ENCODE results near the gene USP17L26.
"Not testable (repeated sequence)": the region's sequence is repeated elsewhere in the genome, so short reads cannot be mapped to it uniquely, and the experiment has no call there.

USP17L26 gene

GRCh38 chr4:9334358-9334757 lies at the start of gene USP17L26:
Gene USP17L26, plus strand, starts transcription at chr4:9334658. Its CDS starts 0 bp downstream, at chr4:9334658.
- DNase-seq: not testable (repeated sequence)

- not testable (repeated sequence) for DNase-seq
These were observed 10.3 kb upstream of the USP17L26 start for GRCh38 chr4:9324191-9324590.

GRCh38 chr4:9324865-9325264 lies 9.6 kb upstream of the USP17L26 start, which contains the start of gene USP17L24:
Gene USP17L24, plus strand, starts transcription at chr4:9325165. Its CDS starts 0 bp downstream, at chr4:9325165.
- DNase-seq: not testable (repeated sequence)

- DNase-seq: not testable (repeated sequence)
These were observed 4.8 kb upstream of the USP17L26 start, which contains the start of gene USP17L25 for GRCh38 chr4:9329611-9330010. Gene USP17L25, plus strand, starts transcription at chr4:9329911. Its CDS starts 0 bp downstream, at chr4:9329911.

- not testable (repeated sequence) for DNase-seq
These were observed 4.6 kb downstream of the USP17L26 start, which contains the start of gene USP17L5 for GRCh38 chr4:9339103-9339502. Gene USP17L5, plus strand, starts transcription at chr4:9339403. Its CDS starts 0 bp downstream, at chr4:9339403.

- DNase-seq: not testable (repeated sequence)
These were observed 9.4 kb downstream of the USP17L26 start, which contains the start of gene USP17L27 for GRCh38 chr4:9343848-9344247. Gene USP17L27, plus strand, starts transcription at chr4:9344148. Its CDS starts 0 bp downstream, at chr4:9344148.

- not testable (repeated sequence) for DNase-seq
These were observed 14.1 kb downstream of the USP17L26 start, which contains the start of gene USP17L28 for GRCh38 chr4:9348593-9348992. Gene USP17L28, plus strand, starts transcription at chr4:9348893. Its CDS starts 0 bp downstream, at chr4:9348893.

GRCh38 chr4:9350866-9351265 lies 16.4 kb downstream of the USP17L26 start:
- DNase-seq: not testable (repeated sequence)

GRCh38 chr4:9353338-9353737 lies 18.9 kb downstream of the USP17L26 start, which contains the start of gene USP17L29:
Gene USP17L29, plus strand, starts transcription at chr4:9353638. Its CDS starts 0 bp downstream, at chr4:9353638.
- DNase-seq: not testable (repeated sequence)

GRCh38 chr4:9362829-9363228 lies 28.4 kb downstream of the USP17L26 start, which contains the start of gene USP17L30:
Gene USP17L30, plus strand, starts transcription at chr4:9363129. Its CDS starts 0 bp downstream, at chr4:9363129.
- DNase-seq: not testable (repeated sequence)

- DNase-seq: not testable (repeated sequence)
These were observed 45.4 kb downstream of the USP17L26 start for GRCh38 chr4:9379881-9380280.

GRCh38 chr4:9381012-9381534 lies 46.6 kb downstream of the USP17L26 start:
- DNase-seq: not testable (repeated sequence)

- no peak for DNase-seq
These were observed 49.7 kb downstream of the USP17L26 start for GRCh38 chr4:9384126-9384525.
